HT1080 (cell line): Measurements from ENCODE around the gene DLL3. TPM values are rescaled to one million over a fixed set of nuclear protein-coding genes. Genes with fewer than 3 reads are reported as not detected.
A peak's percentile ranks its signal among the peaks of the same experiment; 100 is the strongest.

ENCODE experiments used
- DNase-seq: peaks from one replicate; pipeline ENCODE4 v3.0.0-alpha.2; 2015; ENCODE audit warnings: low read depth
- total RNA-seq: library from RNA; depleted of rRNA; stranded (reverse); fragments of >200 nt; shearing (Covaris generic); gene quantifications from 2 replicates; pipeline ENCODE4 v1.2.3, GENCODE V29; 2014

The DLL3 gene
- total RNA-seq, 1 experiment from 2014 or later = 1.2 TPM

- no peak for DNase-seq
These were observed 16.9 kb downstream of the DLL3 start for GRCh38 chr19:39515551-39516191.

- no peak for DNase-seq
These were observed 17.5 kb downstream of the DLL3 start for GRCh38 chr19:39516270-39516669.

GRCh38 chr19:39517432-39517831 lies 18.7 kb downstream of the DLL3 start:
- no peak for DNase-seq

GRCh38 chr19:39518458-39518857 lies 19.7 kb downstream of the DLL3 start:
- DNase-seq = no peak

GRCh38 chr19:39518975-39519374 lies 20.2 kb downstream of the DLL3 start:
- no peak for DNase-seq

- DNase-seq = no peak
These were observed 22.1 kb downstream of the DLL3 start for GRCh38 chr19:39520541-39521484.

GRCh38 chr19:39524495-39524894 lies 25.7 kb downstream of the DLL3 start:
- no peak for DNase-seq

GRCh38 chr19:39525205-39525604 lies 26.5 kb downstream of the DLL3 start:
- no peak for DNase-seq

GRCh38 chr19:39531834-39532232 lies 33.1 kb downstream of the DLL3 start:
- no peak for DNase-seq

- peak; percentile 85 for DNase-seq
These were observed 33.7 kb downstream of the DLL3 start, which contains the start of gene EID2B for GRCh38 chr19:39532233-39533002. TSS of gene EID2B (minus strand) at chr19:39532852. CDS start at chr19:39532802, 50 bp downstream.

GRCh38 chr19:39533003-39533512 lies 34.3 kb downstream of the DLL3 start:
- no peak for DNase-seq

GRCh38 chr19:39533791-39534190 lies 35.0 kb downstream of the DLL3 start:
- DNase-seq = no peak

GRCh38 chr19:39539165-39539517 lies 40.4 kb downstream of the DLL3 start:
- DNase-seq = no peak

GRCh38 chr19:39539518-39540332 lies 41.0 kb downstream of the DLL3 start, which contains the start of gene EID2:
TSS of gene EID2 (minus strand) at chr19:39540161. CDS start at chr19:39540079, 82 bp downstream.
- DNase-seq = peak; percentile 83

GRCh38 chr19:39540333-39540673 lies 41.6 kb downstream of the DLL3 start:
- DNase-seq = no peak

- no peak for DNase-seq
These were observed 43.5 kb downstream of the DLL3 start for GRCh38 chr19:39542206-39542605.

- DNase-seq = no peak
These were observed 44.7 kb downstream of the DLL3 start for GRCh38 chr19:39543477-39543857.

- DNase-seq = peak; percentile 53
These were observed 45.6 kb downstream of the DLL3 start for GRCh38 chr19:39544226-39544903.

- DNase-seq = no peak
These were observed 46.2 kb downstream of the DLL3 start for GRCh38 chr19:39544911-39545310.

GRCh38 chr19:39546599-39546998 lies 47.9 kb downstream of the DLL3 start:
- peak; percentile 17 for DNase-seq
